HEK293T (cell line): ENCODE measurements around the gene ZNRF3.

Experiments
- CTCF ChIA-PET: fragments of 350-600 bp; formaldehyde crosslinking; extraction: SDS; loops from one replicate; lab custom pipeline; 2021; ENCODE audit warnings: antibody characterized with exemption, inconsistent platforms; lab: Yijun Ruan, JAX
- POLR2A ChIA-PET: fragments of 350-600 bp; formaldehyde crosslinking; extraction: SDS; loops from one replicate; lab custom pipeline; 2020; ENCODE audit warnings: antibody characterized with exemption, inconsistent platforms; lab: Yijun Ruan, JAX
- DNase-seq: peaks from one replicate; pipeline ENCODE4 v3.0.0; 2012; ENCODE audit warnings: mixed read lengths; ENCODE audit errors: extremely low spot score
- ARNT ChIP-seq: fragments of 450-650 bp; IDR thresholded peaks from 2 replicates; pipeline ENCODE4 v1.6.1; 2017; ENCODE audit warnings: mild to moderate bottlenecking
- BHLHE40 ChIP-seq: fragments of 450-650 bp; IDR thresholded peaks from 2 replicates; pipeline ENCODE4 v1.6.1; 2016; ENCODE audit warnings: mild to moderate bottlenecking, moderate library complexity, borderline replicate concordance
- CTBP1 ChIP-seq: fragments of 450-650 bp; IDR thresholded peaks from 2 replicates; pipeline ENCODE4 v1.6.1; 2016; ENCODE audit warnings: borderline replicate concordance
- ELF4 ChIP-seq: fragments of 450-650 bp; IDR thresholded peaks from 2 replicates; pipeline ENCODE4 v1.6.1; 2017; ENCODE audit warnings: antibody characterized with exemption
- FOXA1 ChIP-seq: fragments of 450-650 bp; IDR thresholded peaks from 2 replicates; pipeline ENCODE4 v1.6.1; 2016; ENCODE audit warnings: mild to moderate bottlenecking
- FOXK2 ChIP-seq: fragments of 450-650 bp; IDR thresholded peaks from 2 replicates; pipeline ENCODE4 v1.6.1; 2016; ENCODE audit warnings: mild to moderate bottlenecking
- FOXM1 ChIP-seq: fragments of 450-650 bp; IDR thresholded peaks from 2 replicates; pipeline ENCODE4 v1.6.1; 2017; ENCODE audit warnings: mild to moderate bottlenecking, borderline replicate concordance
- HDGF ChIP-seq: fragments of 450-650 bp; IDR thresholded peaks from 2 replicates; pipeline ENCODE4 v1.6.1; 2017; ENCODE audit warnings: antibody characterized with exemption, borderline replicate concordance
- L3MBTL2 ChIP-seq: fragments of 450-650 bp; conservative IDR thresholded peaks from 2 replicates; pipeline ENCODE4 v1.6.1; 2016; ENCODE audit warnings: mild to moderate bottlenecking
- LEF1 ChIP-seq: fragments of 450-650 bp; IDR thresholded peaks from 2 replicates; pipeline ENCODE4 v1.6.1; 2017; ENCODE audit warnings: mild to moderate bottlenecking, borderline replicate concordance
- NFRKB ChIP-seq: fragments of 450-650 bp; IDR thresholded peaks from 2 replicates; pipeline ENCODE4 v1.6.1; 2016; ENCODE audit warnings: mild to moderate bottlenecking, moderate library complexity
- SP1 ChIP-seq: fragments of 450-650 bp; IDR thresholded peaks from 2 replicates; pipeline ENCODE4 v1.6.1; 2017
- SUZ12 ChIP-seq: fragments of 450-650 bp; IDR thresholded peaks from 2 replicates; pipeline ENCODE4 v1.6.1; 2016; ENCODE audit warnings: mild to moderate bottlenecking
- TARDBP ChIP-seq: fragments of 450-650 bp; IDR thresholded peaks from 2 replicates; pipeline ENCODE4 v1.6.1; 2016
- ZNF384 ChIP-seq: fragments of 450-650 bp; IDR thresholded peaks from 2 replicates; pipeline ENCODE4 v1.6.1; 2016
- TF ChIP-seq, protein P1 (sequence below): fragments of 450-650 bp; IDR thresholded peaks from 2 replicates; pipeline ENCODE4 v1.6.1; 2016

Gene ZNRF3

DNA sequence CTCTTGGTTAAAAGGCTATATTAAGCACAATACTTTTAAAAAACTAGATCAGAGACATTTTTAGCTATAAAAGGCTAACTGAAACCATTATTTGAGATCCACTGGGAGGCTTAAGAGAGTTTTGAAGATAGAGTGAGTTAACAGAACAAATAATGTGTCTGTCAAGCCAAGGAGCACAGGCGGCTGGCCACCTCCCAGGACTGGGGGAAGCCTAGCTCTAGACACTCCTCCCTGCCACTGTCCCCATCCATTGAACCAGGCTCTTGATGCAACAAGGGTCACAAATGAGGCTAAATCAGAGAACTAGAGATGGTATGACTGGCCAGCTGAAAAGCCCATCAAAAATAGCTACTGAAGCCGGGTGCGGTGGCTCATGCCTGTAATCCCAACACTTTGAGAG lies 115.3 kb downstream of the ZNRF3 start:
- POLR2A ChIA-PET = interaction anchor here (1.5 kb wide), 1 partner anchor 12 kb away, joined by 3 read pairs; no protein-coding TSS in a partner anchor
- DNase-seq = no peak
- CTCF ChIA-PET = no interaction called here
- TF ChIP-seq BHLHE40 (no peak), ZNF384 (no peak), ELF4 (no peak), SUZ12 (no peak), SP1 (no peak), FOXA1 (no peak), L3MBTL2 (no peak), LEF1 (no peak), NFRKB (no peak), HDGF (no peak), ARNT (no peak), TARDBP (no peak), CTBP1 (no peak)
- TF ChIP-seq, protein P1, sequence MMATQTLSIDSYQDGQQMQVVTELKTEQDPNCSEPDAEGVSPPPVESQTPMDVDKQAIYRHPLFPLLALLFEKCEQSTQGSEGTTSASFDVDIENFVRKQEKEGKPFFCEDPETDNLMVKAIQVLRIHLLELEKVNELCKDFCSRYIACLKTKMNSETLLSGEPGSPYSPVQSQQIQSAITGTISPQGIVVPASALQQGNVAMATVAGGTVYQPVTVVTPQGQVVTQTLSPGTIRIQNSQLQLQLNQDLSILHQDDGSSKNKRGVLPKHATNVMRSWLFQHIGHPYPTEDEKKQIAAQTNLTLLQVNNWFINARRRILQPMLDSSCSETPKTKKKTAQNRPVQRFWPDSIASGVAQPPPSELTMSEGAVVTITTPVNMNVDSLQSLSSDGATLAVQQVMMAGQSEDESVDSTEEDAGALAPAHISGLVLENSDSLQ = no peak

DNA sequence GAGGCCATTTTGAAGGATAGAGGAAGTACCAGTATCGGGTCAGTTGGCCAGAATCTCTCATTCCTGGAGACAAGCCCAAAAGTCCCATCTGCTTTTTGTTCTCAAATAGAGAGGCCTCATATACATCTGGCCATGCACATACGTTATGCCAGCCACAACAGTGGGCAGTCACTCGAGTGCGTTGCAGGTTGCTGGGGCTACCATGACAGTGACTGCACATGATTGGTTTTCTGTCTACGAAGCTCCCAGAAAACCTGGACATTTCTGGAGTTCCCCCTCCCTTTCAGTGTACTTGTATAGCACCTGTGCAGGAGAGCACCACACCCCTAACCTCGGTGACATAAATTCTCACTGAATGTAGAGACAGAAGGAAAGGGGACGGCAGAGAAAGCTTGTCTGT lies 116.1 kb downstream of the ZNRF3 start:
- no peak for DNase-seq
- POLR2A ChIA-PET = no interaction called here
- CTCF ChIA-PET = no interaction called here
- TF ChIP-seq HDGF (no peak), FOXA1 (no peak), NFRKB (no peak), ELF4 (no peak), ARNT (no peak), BHLHE40 (no peak), SP1 (no peak), SUZ12 (no peak), L3MBTL2 (no peak), ZNF384 (no peak), FOXK2 (no peak), FOXM1 (no peak), TARDBP (no peak), LEF1 (no peak)
- TF ChIP-seq, protein P1 = no peak

DNA sequence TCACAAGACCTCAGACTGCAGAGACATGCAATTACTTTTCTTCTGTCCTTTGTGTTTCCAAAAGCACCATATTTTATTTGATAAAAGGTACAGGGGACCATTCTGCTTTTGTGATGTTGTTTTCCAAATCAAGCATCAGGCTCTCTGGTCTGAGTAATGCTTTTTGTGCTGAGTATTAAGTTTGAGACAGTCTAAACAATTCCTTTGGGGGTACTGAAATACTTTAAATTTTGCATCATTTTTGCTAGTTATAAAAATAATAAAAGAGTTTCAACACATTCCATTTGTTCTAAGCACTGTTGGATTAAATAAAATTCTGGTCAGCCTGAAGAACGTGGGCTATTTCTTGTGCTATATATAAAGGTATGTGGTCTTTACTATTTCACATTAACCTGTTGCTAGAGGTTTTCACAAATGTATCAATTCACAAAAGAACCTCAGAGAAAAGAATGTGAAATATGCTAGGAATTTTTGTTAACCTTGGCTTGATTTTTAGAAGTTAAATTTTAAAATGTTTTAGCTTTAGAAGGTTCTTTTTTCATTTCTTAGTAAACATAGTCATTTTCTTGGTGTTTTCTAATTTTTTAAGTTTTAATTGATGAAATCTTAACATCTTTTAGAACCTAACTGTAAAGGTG lies 116.7 kb downstream of the ZNRF3 start:
- no peak for DNase-seq
- CTCF ChIA-PET = no interaction called here
- POLR2A ChIA-PET = no interaction called here
- TF ChIP-seq SP1 = no peak

DNA sequence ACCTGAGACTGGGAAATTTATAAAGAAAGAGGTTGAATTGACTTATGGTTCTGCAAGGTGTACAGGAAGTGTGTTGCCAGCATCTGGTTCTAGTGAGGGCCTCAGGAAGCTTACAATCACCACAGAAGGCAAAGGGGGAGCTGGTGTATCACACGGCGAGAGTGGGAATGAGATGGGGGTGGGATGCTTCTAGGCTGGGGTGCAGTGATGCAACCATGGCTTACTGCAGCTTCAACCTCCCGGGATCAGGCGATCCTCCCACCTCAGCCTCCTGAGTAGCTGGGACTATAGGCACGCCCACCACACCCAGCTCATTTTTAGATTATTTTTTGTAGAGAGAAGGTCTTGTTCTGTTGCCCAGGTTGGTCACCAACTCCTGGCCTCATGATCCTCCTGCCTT lies 117.3 kb downstream of the ZNRF3 start:
- CTCF ChIA-PET = no interaction called here
- POLR2A ChIA-PET = no interaction called here
- DNase-seq = no peak

DNA sequence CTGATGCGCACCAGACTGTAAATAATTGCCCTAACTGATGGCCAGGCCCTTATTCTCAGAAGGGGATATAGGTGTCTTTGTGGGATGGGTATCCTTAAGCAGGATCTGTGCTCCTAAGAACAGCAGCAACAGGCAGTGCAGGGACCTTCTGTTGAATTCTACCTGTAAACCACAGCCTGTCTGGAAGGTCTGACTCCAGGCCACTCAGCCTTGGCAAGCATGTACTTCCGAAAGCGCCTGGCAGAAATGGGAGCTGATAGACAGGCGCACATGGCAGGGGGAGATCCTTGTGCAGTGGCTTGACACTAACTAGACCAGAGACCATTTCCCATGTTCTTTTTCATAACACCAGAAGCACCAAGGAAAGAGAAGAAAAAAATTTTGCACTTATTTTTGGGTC lies 119.2 kb downstream of the ZNRF3 start:
- TF ChIP-seq TARDBP = no peak
- TF ChIP-seq, protein P1 = no peak
- TF ChIP-seq CTBP1 = no peak
- TF ChIP-seq FOXK2 = no peak
- TF ChIP-seq ZNF384 = no peak
- TF ChIP-seq LEF1 = no peak
- TF ChIP-seq FOXA1 = no peak
- no peak for TF ChIP-seq ARNT
- no peak for TF ChIP-seq SUZ12
- TF ChIP-seq ELF4 = no peak
- TF ChIP-seq L3MBTL2 = no peak
- POLR2A ChIA-PET = no interaction called here
- DNase-seq = no peak
- CTCF ChIA-PET = no interaction called here

More for the DNA sequence above, 117.3 kb downstream of the ZNRF3 start:
- TF ChIP-seq, protein P1 = no peak
- TF ChIP-seq FOXA1 = no peak
- TF ChIP-seq ZNF384 = no peak
- no peak for TF ChIP-seq L3MBTL2

DNA sequence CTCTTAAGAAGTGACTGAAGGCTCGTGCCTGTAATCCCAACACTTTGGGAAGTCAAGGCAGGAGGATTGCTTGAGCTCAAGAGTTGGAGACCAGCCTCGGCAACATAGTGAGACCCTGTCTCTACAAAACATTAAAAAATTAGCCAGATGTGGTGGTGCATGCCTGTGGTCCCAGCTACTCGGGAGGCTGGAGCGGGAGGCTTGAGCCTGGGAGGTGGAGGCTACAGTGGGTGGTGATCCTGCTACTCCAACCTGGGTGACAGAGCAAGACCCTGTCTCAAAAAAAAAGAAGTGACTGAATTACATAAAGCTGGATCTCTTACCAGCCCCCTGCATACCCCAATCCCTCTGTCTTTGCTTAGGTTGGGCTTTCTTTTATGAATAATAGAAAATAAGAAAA lies 120.2 kb downstream of the ZNRF3 start:
- no peak for TF ChIP-seq L3MBTL2
- TF ChIP-seq NFRKB = no peak
- no peak for TF ChIP-seq HDGF
- TF ChIP-seq SP1 = no peak
- no peak for TF ChIP-seq BHLHE40
- TF ChIP-seq ELF4 = no peak
- no peak for TF ChIP-seq TARDBP
- TF ChIP-seq LEF1 = no peak
- TF ChIP-seq CTBP1 = no peak
- no peak for TF ChIP-seq FOXM1
- TF ChIP-seq ARNT = no peak
- ChIA-PET CTCF (interaction anchor here (0.9 kb wide), 1 partner anchor 38 kb away, joined by 5 read pairs; no protein-coding TSS in a partner anchor), POLR2A (no interaction called here)
- DNase-seq = no peak
